Measurements from ENCODE around the gene FIS1.

DNA sequence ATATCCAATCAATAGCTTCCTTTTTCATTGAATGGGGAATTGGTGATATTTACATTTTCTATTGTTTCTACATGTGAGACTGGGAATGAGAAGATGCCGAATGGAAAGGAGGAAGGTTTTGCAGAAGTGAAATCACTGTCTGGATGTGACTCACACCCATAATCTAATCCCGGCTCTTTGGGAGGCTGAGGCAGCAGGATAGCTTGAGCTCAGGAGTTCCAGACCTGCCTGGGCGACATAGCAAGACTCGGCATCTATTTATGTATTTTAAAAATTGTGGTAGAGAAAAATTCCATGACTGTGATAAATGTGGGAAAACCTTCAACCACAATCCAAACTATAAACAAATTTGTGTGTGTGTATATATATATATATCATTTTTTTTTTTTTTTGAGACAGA lies 10.9 kb upstream of the FIS1 start:
- TF ChIP-seq CTCF (conservative IDR thresholded peaks at IDR 0.05; ENCODE audit: low read depth in 2 of 2): no peak
- TF ChIP-seq EZH2 (IDR thresholded peaks at IDR 0.05; ENCODE audit: low read depth, unreplicated experiment): no peak
- TF ChIP-seq, protein P1, sequence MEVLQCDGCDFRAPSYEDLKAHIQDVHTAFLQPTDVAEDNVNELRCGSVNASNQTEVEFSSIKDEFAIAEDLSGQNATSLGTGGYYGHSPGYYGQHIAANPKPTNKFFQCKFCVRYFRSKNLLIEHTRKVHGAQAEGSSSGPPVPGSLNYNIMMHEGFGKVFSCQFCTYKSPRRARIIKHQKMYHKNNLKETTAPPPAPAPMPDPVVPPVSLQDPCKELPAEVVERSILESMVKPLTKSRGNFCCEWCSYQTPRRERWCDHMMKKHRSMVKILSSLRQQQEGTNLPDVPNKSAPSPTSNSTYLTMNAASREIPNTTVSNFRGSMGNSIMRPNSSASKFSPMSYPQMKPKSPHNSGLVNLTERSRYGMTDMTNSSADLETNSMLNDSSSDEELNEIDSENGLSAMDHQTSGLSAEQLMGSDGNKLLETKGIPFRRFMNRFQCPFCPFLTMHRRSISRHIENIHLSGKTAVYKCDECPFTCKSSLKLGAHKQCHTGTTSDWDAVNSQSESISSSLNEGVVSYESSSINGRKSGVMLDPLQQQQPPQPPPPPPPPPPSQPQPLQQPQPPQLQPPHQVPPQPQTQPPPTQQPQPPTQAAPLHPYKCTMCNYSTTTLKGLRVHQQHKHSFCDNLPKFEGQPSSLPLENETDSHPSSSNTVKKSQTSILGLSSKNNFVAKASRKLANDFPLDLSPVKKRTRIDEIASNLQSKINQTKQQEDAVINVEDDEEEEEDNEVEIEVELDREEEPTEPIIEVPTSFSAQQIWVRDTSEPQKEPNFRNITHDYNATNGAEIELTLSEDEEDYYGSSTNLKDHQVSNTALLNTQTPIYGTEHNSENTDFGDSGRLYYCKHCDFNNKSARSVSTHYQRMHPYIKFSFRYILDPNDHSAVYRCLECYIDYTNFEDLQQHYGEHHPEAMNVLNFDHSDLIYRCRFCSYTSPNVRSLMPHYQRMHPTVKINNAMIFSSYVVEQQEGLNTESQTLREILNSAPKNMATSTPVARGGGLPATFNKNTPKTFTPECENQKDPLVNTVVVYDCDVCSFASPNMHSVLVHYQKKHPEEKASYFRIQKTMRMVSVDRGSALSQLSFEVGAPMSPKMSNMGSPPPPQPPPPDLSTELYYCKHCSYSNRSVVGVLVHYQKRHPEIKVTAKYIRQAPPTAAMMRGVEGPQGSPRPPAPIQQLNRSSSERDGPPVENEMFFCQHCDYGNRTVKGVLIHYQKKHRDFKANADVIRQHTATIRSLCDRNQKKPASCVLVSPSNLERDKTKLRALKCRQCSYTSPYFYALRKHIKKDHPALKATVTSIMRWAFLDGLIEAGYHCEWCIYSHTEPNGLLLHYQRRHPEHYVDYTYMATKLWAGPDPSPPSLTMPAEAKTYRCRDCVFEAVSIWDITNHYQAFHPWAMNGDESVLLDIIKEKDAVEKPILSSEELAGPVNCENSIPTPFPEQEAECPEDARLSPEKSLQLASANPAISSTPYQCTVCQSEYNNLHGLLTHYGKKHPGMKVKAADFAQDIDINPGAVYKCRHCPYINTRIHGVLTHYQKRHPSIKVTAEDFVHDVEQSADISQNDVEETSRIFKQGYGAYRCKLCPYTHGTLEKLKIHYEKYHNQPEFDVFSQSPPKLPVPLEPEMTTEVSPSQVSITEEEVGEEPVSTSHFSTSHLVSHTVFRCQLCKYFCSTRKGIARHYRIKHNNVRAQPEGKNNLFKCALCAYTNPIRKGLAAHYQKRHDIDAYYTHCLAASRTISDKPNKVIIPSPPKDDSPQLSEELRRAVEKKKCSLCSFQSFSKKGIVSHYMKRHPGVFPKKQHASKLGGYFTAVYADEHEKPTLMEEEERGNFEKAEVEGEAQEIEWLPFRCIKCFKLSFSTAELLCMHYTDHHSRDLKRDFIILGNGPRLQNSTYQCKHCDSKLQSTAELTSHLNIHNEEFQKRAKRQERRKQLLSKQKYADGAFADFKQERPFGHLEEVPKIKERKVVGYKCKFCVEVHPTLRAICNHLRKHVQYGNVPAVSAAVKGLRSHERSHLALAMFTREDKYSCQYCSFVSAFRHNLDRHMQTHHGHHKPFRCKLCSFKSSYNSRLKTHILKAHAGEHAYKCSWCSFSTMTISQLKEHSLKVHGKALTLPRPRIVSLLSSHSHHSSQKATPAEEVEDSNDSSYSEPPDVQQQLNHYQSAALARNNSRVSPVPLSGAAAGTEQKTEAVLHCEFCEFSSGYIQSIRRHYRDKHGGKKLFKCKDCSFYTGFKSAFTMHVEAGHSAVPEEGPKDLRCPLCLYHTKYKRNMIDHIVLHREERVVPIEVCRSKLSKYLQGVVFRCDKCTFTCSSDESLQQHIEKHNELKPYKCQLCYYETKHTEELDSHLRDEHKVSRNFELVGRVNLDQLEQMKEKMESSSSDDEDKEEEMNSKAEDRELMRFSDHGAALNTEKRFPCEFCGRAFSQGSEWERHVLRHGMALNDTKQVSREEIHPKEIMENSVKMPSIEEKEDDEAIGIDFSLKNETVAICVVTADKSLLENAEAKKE (CRISPR knock-in tag; IDR thresholded peaks at IDR 0.05): no peak
- no peak for TF ChIP-seq REST (IDR thresholded peaks at IDR 0.05; ENCODE audit: unreplicated experiment)
- TF ChIP-seq JUNB (IDR thresholded peaks at IDR 0.05; ENCODE audit: unreplicated experiment): no peak
- no peak for TF ChIP-seq CREB1 (CRISPR knock-in tag; IDR thresholded peaks at IDR 0.05; ENCODE audit: low read depth)
- no peak for TF ChIP-seq POLR2AphosphoS5 (IDR thresholded peaks at IDR 0.05; ENCODE audit: low read depth)
- no peak for TF ChIP-seq EZH2phosphoT487 (IDR thresholded peaks at IDR 0.05; ENCODE audit: unreplicated experiment)
- TF ChIP-seq ZNF114 (CRISPR knock-in tag; IDR thresholded peaks at IDR 0.05): no peak
- no peak for TF ChIP-seq STAT1 (IDR thresholded peaks at IDR 0.05; ENCODE audit: unreplicated experiment)
- TF ChIP-seq ETS1 (IDR thresholded peaks at IDR 0.05): no peak
